Sigmoid colon (tissue), 7 donors: ENCODE measurements around the gene PRMT9. TPM values are rescaled to one million over a fixed set of nuclear protein-coding genes. Genes with fewer than 3 reads are reported as not detected.

Experiments used
- DNase-seq: peaks from one replicate; pipeline ENCODE4 v3.0.0-alpha.2; 2019
- H3K27ac ChIP-seq, 4 donors: fragments of 200-600 bp; sonication (generic); one replicate each; pipeline ENCODE4 v1.5.1; 2016 to 2019; ENCODE audit warnings: mild to moderate bottlenecking in 1 of 4
- H3K27me3 ChIP-seq, 3 donors: fragments of 200-600 bp; sonication (generic); one replicate each; pipeline ENCODE4 v1.5.1; 2019; ENCODE audit warnings: mild to moderate bottlenecking in 1 of 3
- H3K36me3 ChIP-seq, 4 donors: fragments of 200-600 bp; sonication (generic); one replicate each; pipeline ENCODE4 v1.5.1; 2016 to 2019
- H3K4me1 ChIP-seq, 4 donors: fragments of 200-600 bp; sonication (generic); one replicate each; pipeline ENCODE4 v1.5.1; 2017 to 2019
- H3K4me3 ChIP-seq, 4 donors: fragments of 200-600 bp; sonication (generic); one replicate each; pipeline ENCODE4 v1.5.1; 2017 to 2019; ENCODE audit warnings: mild to moderate bottlenecking in 2 of 4, moderate library complexity in 1 of 4
- H3K9me3 ChIP-seq, 4 donors: fragments of 200-600 bp in 3 of 4; sonication (generic) in 3 of 4; one replicate each; pipeline versions ENCODE4 v1.5.1 to v1.6.1; 2013 to 2019
- EP300 ChIP-seq, 4 donors: sonication (generic); formaldehyde crosslinking; IDR thresholded peaks; one replicate each; pipeline ENCODE4 v1.6.1; 2017; ENCODE audit warnings: antibody characterized with exemption in 4 of 4
- POLR2A ChIP-seq, 2 donors: fragments of 450-650 bp; IDR thresholded peaks; one replicate each; pipeline ENCODE4 v1.6.1; 2016; ENCODE audit warnings: antibody characterized with exemption in 2 of 2, mild to moderate bottlenecking in 2 of 2, moderate library complexity in 2 of 2
- POLR2AphosphoS5 ChIP-seq, 4 donors: sonication (generic); formaldehyde crosslinking; IDR thresholded peaks; one replicate each; pipeline ENCODE4 v1.6.1; 2017; ENCODE audit warnings: antibody characterized with exemption in 4 of 4
- WGBS, 2 donors: extraction: QIAGEN DNeasy Blood & Tissue Kit; methylation state at CpG; one replicate each; pipeline ENCODE4 v1.1.7; 2013; 5-methylcytosine and 5-hydroxymethylcytosine counted together
- intact Hi-C: fragments of 100-400 bp; cut with DNase I; formaldehyde crosslinking; loops from one replicate; pipeline ENCODE4 v1.15.1; 2023
- polyA plus RNA-seq, 3 donors: library from polyadenylated mRNA; stranded (reverse); fragments of 200-250 nt; gene quantifications; one replicate each; pipeline ENCODE4 v1.2.3, GENCODE V29; 2013
- total RNA-seq, 4 donors: library from RNA; depleted of rRNA; stranded (reverse); fragments of >200 nt; gene quantifications; one replicate each; pipeline ENCODE4 v1.1.0, GENCODE V29; 2016
- TF ChIP-seq, protein P1 (sequence below), 4 experiments: fragments of 450-650 bp in 3 of 4; fragments of 200-600 bp in 1 of 4; IDR thresholded peaks; one replicate each; pipeline ENCODE4 v1.5.1; 2016 to 2019; ENCODE audit warnings: antibody characterized with exemption in 4 of 4, mild to moderate bottlenecking in 3 of 4, moderate library complexity in 2 of 4
- donor health status: healthy with polysubstance abuse.
- donor health status: Bipolar disorder and iron deficiency.
- donor health status: healthy.

The PRMT9 gene
- total and polyA plus RNA-seq, 7 donors = 1.8 to 10.7 (median 7.1) TPM

DNA sequence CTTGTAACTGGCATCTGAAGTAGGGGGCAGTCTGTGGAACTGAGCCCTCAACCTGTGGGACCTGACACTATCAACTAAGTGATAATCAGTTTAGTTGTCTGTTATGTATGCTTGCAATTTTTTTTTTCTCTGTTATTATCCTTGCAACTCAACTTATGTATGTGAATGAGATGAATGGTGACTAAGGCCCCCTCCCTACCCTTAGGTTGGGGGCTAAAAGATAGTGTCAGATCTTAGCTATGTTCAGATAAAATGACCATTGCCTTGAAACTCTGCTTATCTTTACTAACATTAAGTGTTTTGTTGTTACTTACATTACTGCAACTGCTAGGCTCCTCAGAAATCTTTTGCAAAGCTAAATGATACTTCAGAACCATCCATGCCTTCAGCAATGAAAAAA, 35.3 kb downstream of the PRMT9 start:
- no peak for DNase-seq
- no peaks in the 10 kb centered on the region for H3K27me3 ChIP-seq
- TF ChIP-seq, protein P1, sequence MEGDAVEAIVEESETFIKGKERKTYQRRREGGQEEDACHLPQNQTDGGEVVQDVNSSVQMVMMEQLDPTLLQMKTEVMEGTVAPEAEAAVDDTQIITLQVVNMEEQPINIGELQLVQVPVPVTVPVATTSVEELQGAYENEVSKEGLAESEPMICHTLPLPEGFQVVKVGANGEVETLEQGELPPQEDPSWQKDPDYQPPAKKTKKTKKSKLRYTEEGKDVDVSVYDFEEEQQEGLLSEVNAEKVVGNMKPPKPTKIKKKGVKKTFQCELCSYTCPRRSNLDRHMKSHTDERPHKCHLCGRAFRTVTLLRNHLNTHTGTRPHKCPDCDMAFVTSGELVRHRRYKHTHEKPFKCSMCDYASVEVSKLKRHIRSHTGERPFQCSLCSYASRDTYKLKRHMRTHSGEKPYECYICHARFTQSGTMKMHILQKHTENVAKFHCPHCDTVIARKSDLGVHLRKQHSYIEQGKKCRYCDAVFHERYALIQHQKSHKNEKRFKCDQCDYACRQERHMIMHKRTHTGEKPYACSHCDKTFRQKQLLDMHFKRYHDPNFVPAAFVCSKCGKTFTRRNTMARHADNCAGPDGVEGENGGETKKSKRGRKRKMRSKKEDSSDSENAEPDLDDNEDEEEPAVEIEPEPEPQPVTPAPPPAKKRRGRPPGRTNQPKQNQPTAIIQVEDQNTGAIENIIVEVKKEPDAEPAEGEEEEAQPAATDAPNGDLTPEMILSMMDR (IDR thresholded peaks at IDR 0.05) = no peak
- TF ChIP-seq POLR2A (IDR thresholded peaks at IDR 0.05) (no peak), EP300 (IDR thresholded peaks at IDR 0.05) (no peak)

DNA sequence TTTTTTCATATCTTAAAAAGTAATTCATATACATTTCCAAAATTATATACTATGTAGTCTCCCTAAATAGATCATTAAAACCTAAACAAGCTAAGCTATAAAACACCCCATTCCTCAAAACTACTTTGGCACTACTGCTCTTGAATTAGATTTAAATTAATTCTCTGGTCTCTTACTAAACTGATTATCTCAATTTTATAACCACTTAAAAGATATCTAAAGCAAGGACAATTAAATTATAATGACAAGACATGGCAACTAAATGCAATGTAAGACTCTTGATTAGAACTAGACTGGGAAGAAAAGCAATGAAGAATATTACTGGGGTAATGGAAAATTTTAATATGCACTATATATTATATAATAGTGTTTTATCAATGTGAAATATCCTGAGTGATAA, 38.9 kb downstream of the PRMT9 start:
- no peaks in the 10 kb centered on the region for H3K9me3 ChIP-seq
- H3K27ac ChIP-seq = no peak overlapping the region
- no peak for DNase-seq
- intact Hi-C loops = no loop called here
- peaks cover 0 to 26% (median 4%) of the 10 kb centered on the region in 4 donors for H3K36me3 ChIP-seq
- peaks cover 0 to 9% (median 4%) of the 10 kb centered on the region in 4 donors for H3K4me1 ChIP-seq
- no peaks in the 10 kb centered on the region for H3K27me3 ChIP-seq
- no peak for TF ChIP-seq POLR2AphosphoS5 (IDR thresholded peaks at IDR 0.05)
- TF ChIP-seq EP300 (IDR thresholded peaks at IDR 0.05) = no peak
- TF ChIP-seq, protein P1 (IDR thresholded peaks at IDR 0.05) = no peak
- TF ChIP-seq POLR2A (IDR thresholded peaks at IDR 0.05) = no peak
- H3K4me3 ChIP-seq = no peak overlapping the region

More for the DNA sequence above, 35.3 kb downstream of the PRMT9 start:
- H3K36me3 ChIP-seq = peaks cover 0 to 17% (median 0%) of the 10 kb centered on the region in 4 donors
- no peak overlapping the region for H3K4me3 ChIP-seq
- no peaks in the 10 kb centered on the region for H3K9me3 ChIP-seq
- peaks cover 0 to 9% (median 4%) of the 10 kb centered on the region in 4 donors for H3K4me1 ChIP-seq
- intact Hi-C loops = no loop called here
- H3K27ac ChIP-seq = no peak overlapping the region

GRCh38 chr4:147644471-147644870, 39.5 kb downstream of the PRMT9 start:
- intact Hi-C loops = no loop called here
- H3K36me3 ChIP-seq = peaks cover 0 to 26% (median 4%) of the 10 kb centered on the region in 4 donors
- no peaks in the 10 kb centered on the region for H3K27me3 ChIP-seq
- TF ChIP-seq EP300 (IDR thresholded peaks at IDR 0.05) (no peak), POLR2AphosphoS5 (IDR thresholded peaks at IDR 0.05) (no peak), POLR2A (IDR thresholded peaks at IDR 0.05) (no peak)
- TF ChIP-seq, protein P1 (IDR thresholded peaks at IDR 0.05) = no peak
- H3K4me1 ChIP-seq = peaks cover 0 to 9% (median 4%) of the 10 kb centered on the region in 4 donors
- no peak overlapping the region for H3K27ac ChIP-seq
- 96 to 98% methylated on average over 3 of the region's 3 CpGs for WGBS, 2 donors
- no peak overlapping the region for H3K4me3 ChIP-seq
- no peaks in the 10 kb centered on the region for H3K9me3 ChIP-seq
- no peak for DNase-seq

DNA sequence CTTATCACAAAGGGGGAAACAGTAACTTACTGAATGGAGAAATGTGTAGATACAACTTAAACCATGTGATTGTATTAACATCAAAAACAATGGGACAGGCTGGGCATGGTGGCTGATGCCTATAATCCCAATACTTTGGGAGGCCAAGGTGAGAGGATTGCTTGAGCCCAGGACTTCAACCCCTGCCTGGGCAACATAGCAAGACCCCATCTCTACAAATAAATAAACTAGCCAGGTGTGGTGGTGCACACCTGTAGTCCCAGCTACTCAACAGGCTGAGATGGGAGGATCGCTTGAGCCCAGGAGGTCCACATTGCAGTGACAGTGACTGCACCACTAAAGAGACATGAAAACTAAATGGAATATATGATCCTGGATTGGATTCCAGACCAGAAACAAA, 40.3 kb downstream of the PRMT9 start:
- TF ChIP-seq, protein P1 (IDR thresholded peaks at IDR 0.05) = no peak
- TF ChIP-seq EP300 (IDR thresholded peaks at IDR 0.05) = no peak
- TF ChIP-seq POLR2AphosphoS5 (IDR thresholded peaks at IDR 0.05) = no peak
- TF ChIP-seq POLR2A (IDR thresholded peaks at IDR 0.05) = no peak
- H3K4me3 ChIP-seq = no peak overlapping the region
- no peak overlapping the region for H3K27ac ChIP-seq
- WGBS, 2 donors = 97 to 98% methylated on average over 1 of the region's 1 CpG
- peaks cover 0 to 24% (median 4%) of the 10 kb centered on the region in 4 donors for H3K36me3 ChIP-seq
- no peaks in the 10 kb centered on the region for H3K9me3 ChIP-seq
- intact Hi-C loops = no loop called here
- DNase-seq = no peak
- H3K27me3 ChIP-seq = no peaks in the 10 kb centered on the region
- peaks cover 0 to 9% (median 4%) of the 10 kb centered on the region in 4 donors for H3K4me1 ChIP-seq

DNA sequence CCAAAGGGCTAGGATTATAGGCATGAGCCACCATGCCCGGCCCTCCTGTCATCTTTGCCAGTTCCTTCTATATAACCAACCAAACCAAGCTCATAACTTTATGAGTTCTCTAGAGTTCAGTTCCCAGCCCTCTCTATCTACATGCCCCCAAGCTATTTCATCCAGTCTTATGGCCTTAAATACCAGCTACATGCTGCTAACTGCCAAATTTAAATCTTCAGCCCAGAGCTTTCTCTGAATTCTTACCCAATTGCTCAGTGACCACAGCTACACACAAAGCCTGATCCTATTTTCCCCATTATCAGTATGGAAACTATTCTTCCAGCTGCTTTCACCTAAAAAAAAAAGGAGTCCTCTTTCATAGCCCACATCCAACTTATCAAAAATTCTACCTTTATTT, 43.6 kb downstream of the PRMT9 start:
- DNase-seq = no peak
- intact Hi-C loops = no loop called here
- TF ChIP-seq EP300 (IDR thresholded peaks at IDR 0.05) = no peak
- TF ChIP-seq, protein P1 (IDR thresholded peaks at IDR 0.05) = no peak
- no peak for TF ChIP-seq POLR2A (IDR thresholded peaks at IDR 0.05)
- no peak for TF ChIP-seq POLR2AphosphoS5 (IDR thresholded peaks at IDR 0.05)
- no peaks in the 10 kb centered on the region for H3K27me3 ChIP-seq
- no peak overlapping the region for H3K4me3 ChIP-seq
- H3K27ac ChIP-seq = no peak overlapping the region
- WGBS, 2 donors = 98 to 100% methylated on average over 1 of the region's 1 CpG
- peaks cover 0 to 35% (median 12%) of the 10 kb centered on the region in 4 donors for H3K36me3 ChIP-seq
- H3K9me3 ChIP-seq = no peaks in the 10 kb centered on the region
- no peaks in the 10 kb centered on the region for H3K4me1 ChIP-seq
